Neural cell (in vitro differentiated cells): ENCODE data around the gene OSCP1. TPM values are rescaled to one million over a fixed set of nuclear protein-coding genes. Genes with fewer than 3 reads are reported as not detected.

Experiments used
- H2AFZ ChIP-seq: fragments of 200-600, 300-800 bp; sonication (generic), shearing (Covaris generic); 2 replicates; pipeline ENCODE4 v1.6.0; 2014; ENCODE audit warnings: low read depth, mild to moderate bottlenecking, antibody characterized with exemption, low read length, moderate library complexity
- H3F3A ChIP-seq: fragments of 200-600 bp; shearing (Covaris generic); 2 replicates; pipeline ENCODE4 v1.6.1; 2016; ENCODE audit warnings: mild to moderate bottlenecking, moderate library complexity, mixed read lengths, antibody characterized with exemption, low read length; ENCODE audit not compliant: insufficient read depth, poor library complexity, severe bottlenecking
- H3K27ac ChIP-seq: fragments of 200-600, 300-800 bp; sonication (generic), shearing (Covaris generic); 2 replicates; pipeline ENCODE4 v1.5.1; 2014; ENCODE audit warnings: mild to moderate bottlenecking, low read length, moderate library complexity
- H3K27me3 ChIP-seq: fragments of 300-800, 200-600 bp; sonication (generic), shearing (Covaris generic); 2 replicates; pipeline ENCODE4 v1.6.0; 2014; ENCODE audit warnings: mild to moderate bottlenecking, low read depth, low read length, moderate library complexity; ENCODE audit not compliant: insufficient read depth
- H3K36me3 ChIP-seq: fragments of 300-800, 200-600 bp; sonication (generic), shearing (Covaris generic); 2 replicates; pipeline ENCODE4 v1.5.1; 2014; ENCODE audit warnings: mild to moderate bottlenecking, antibody characterized with exemption, low read length, moderate library complexity; ENCODE audit not compliant: insufficient read depth
- H3K4me2 ChIP-seq: fragments of 300-800, 200-600 bp; sonication (generic), shearing (Covaris generic); 2 replicates; pipeline ENCODE4 v1.6.0; 2014; ENCODE audit warnings: mild to moderate bottlenecking, low read length
- H3K4me3 ChIP-seq: fragments of 300-800, 200-600 bp; sonication (generic), shearing (Covaris generic); 2 replicates; pipeline ENCODE4 v1.5.1; 2014; ENCODE audit warnings: mild to moderate bottlenecking, low read length, moderate library complexity
- H3K79me2 ChIP-seq: fragments of 200-600 bp; shearing (Covaris generic); replicated peaks from 2 replicates; pipeline ENCODE4 v1.6.0; 2014; ENCODE audit warnings: mild to moderate bottlenecking, low read length, moderate library complexity; ENCODE audit not compliant: insufficient read depth
- H3K9ac ChIP-seq: fragments of 300-800, 200-600 bp; sonication (generic), shearing (Covaris generic); 2 replicates; pipeline ENCODE4 v1.6.1; 2016; ENCODE audit warnings: mild to moderate bottlenecking, low read length, mixed read lengths
- H3K9me2 ChIP-seq: fragments of 200-600 bp; shearing (Covaris generic); 2 replicates; pipeline ENCODE4 v1.6.1; 2016; ENCODE audit warnings: mild to moderate bottlenecking, low read length, mixed read lengths; ENCODE audit not compliant: insufficient read depth
- H3K9me3 ChIP-seq: fragments of 200-600, 300-800 bp; sonication (generic), shearing (Covaris generic); 2 replicates; pipeline ENCODE4 v1.6.1; 2016; ENCODE audit warnings: mild to moderate bottlenecking, mixed run types, low read length, moderate library complexity, mixed read lengths
- H4K20me1 ChIP-seq: fragments of 200-600 bp; shearing (Covaris generic); 2 replicates; pipeline ENCODE4 v1.6.1; 2016; ENCODE audit warnings: mild to moderate bottlenecking, mixed run types; ENCODE audit not compliant: insufficient read depth
- EP300 ChIP-seq: fragments of 450-650 bp; conservative IDR thresholded peaks from 2 replicates; pipeline ENCODE4 v1.6.1; 2014; ENCODE audit warnings: antibody characterized with exemption, mild to moderate bottlenecking, moderate library complexity; ENCODE audit not compliant: poor library complexity, severe bottlenecking
- EZH2 ChIP-seq: fragments of 200-600, 300-800 bp; shearing (Covaris generic), sonication (generic); IDR thresholded peaks from 2 replicates; pipeline ENCODE4 v1.6.1; 2014; ENCODE audit warnings: antibody characterized with exemption, low read length, borderline replicate concordance, mild to moderate bottlenecking; ENCODE audit not compliant: insufficient read depth, poor library complexity, severe bottlenecking
- MXI1 ChIP-seq: fragments of 450-650 bp; conservative IDR thresholded peaks from 2 replicates; pipeline ENCODE4 v1.6.1; 2014; ENCODE audit warnings: antibody characterized with exemption, mild to moderate bottlenecking; ENCODE audit not compliant: poor library complexity, severe bottlenecking
- POLR2AphosphoS5 ChIP-seq: IDR thresholded peaks from 2 replicates; pipeline ENCODE4 v1.6.1; 2012
- RAD21 ChIP-seq: fragments of 450-650 bp; conservative IDR thresholded peaks from 2 replicates; pipeline ENCODE4 v1.6.1; 2014; ENCODE audit warnings: antibody characterized with exemption, mild to moderate bottlenecking, moderate library complexity
- SMC3 ChIP-seq: fragments of 450-650 bp; conservative IDR thresholded peaks from 2 replicates; pipeline ENCODE4 v1.6.1; 2014; ENCODE audit warnings: antibody characterized with exemption, mild to moderate bottlenecking, moderate library complexity; ENCODE audit not compliant: poor library complexity
- TAF1 ChIP-seq: IDR thresholded peaks from 2 replicates; pipeline ENCODE4 v1.6.1; 2012; ENCODE audit warnings: low read depth
- polyA plus RNA-seq: library from polyadenylated mRNA; depleted of rRNA; stranded (reverse); fragments of >200 nt; gene quantifications from 2 replicates; pipeline ENCODE4 v1.2.3, GENCODE V29; 2014
- TF ChIP-seq, protein P1 (sequence below): fragments of 450-650 bp; IDR thresholded peaks from 2 replicates; pipeline ENCODE4 v1.5.1; 2014; ENCODE audit warnings: antibody characterized with exemption, mild to moderate bottlenecking, moderate library complexity; ENCODE audit not compliant: poor library complexity, severe bottlenecking
- TF ChIP-seq, protein P2 (sequence below): IDR thresholded peaks from 2 replicates; pipeline ENCODE4 v1.6.1; 2012; ENCODE audit warnings: borderline replicate concordance

OSCP1 gene
- polyA plus RNA-seq, 1 donor from 2014 or later, result 20.7 TPM

DNA sequence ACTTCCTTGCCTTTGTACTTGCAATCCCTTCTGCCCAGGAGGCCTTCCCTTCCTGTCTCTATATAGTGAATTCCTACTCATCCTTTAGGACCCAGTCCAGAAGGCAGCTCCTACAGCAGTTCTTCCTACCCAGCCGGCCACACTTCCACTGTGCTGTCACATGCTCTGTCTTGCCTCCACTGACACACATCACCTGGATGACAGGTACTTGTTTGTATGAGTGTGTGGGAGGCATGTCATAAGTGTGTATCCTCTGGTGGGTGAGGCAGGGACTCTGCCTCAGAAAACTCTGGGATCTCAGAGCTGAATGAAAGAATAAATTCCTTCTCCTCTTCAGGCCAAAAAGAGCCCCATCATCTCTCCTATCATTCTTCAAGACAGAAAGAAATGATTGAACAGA lies 5.1 kb upstream of the OSCP1 start:
- Histone ChIP-seq H2AFZ (no peak overlapping the region), H4K20me1 (no peaks in the 10 kb centered on the region), H3K9me2 (no peaks in the 10 kb centered on the region), H3K27me3 (no peaks in the 10 kb centered on the region), H3K9ac (no peak overlapping the region), H3K4me3 (no peak overlapping the region), H3K4me2 (no peak overlapping the region), H3K9me3 (no peaks in the 10 kb centered on the region), H3F3A (no peaks in the 10 kb centered on the region), H3K36me3 (no peaks in the 10 kb centered on the region), H3K79me2 (no peaks in the 10 kb centered on the region), H3K27ac (no peak overlapping the region)
- TF ChIP-seq MXI1 (no peak), RAD21 (no peak), EP300 (no peak), EZH2 (no peak), TAF1 (no peak), POLR2AphosphoS5 (no peak), SMC3 (no peak)
- TF ChIP-seq, protein P1, sequence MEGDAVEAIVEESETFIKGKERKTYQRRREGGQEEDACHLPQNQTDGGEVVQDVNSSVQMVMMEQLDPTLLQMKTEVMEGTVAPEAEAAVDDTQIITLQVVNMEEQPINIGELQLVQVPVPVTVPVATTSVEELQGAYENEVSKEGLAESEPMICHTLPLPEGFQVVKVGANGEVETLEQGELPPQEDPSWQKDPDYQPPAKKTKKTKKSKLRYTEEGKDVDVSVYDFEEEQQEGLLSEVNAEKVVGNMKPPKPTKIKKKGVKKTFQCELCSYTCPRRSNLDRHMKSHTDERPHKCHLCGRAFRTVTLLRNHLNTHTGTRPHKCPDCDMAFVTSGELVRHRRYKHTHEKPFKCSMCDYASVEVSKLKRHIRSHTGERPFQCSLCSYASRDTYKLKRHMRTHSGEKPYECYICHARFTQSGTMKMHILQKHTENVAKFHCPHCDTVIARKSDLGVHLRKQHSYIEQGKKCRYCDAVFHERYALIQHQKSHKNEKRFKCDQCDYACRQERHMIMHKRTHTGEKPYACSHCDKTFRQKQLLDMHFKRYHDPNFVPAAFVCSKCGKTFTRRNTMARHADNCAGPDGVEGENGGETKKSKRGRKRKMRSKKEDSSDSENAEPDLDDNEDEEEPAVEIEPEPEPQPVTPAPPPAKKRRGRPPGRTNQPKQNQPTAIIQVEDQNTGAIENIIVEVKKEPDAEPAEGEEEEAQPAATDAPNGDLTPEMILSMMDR, result no peak
- TF ChIP-seq, protein P2, sequence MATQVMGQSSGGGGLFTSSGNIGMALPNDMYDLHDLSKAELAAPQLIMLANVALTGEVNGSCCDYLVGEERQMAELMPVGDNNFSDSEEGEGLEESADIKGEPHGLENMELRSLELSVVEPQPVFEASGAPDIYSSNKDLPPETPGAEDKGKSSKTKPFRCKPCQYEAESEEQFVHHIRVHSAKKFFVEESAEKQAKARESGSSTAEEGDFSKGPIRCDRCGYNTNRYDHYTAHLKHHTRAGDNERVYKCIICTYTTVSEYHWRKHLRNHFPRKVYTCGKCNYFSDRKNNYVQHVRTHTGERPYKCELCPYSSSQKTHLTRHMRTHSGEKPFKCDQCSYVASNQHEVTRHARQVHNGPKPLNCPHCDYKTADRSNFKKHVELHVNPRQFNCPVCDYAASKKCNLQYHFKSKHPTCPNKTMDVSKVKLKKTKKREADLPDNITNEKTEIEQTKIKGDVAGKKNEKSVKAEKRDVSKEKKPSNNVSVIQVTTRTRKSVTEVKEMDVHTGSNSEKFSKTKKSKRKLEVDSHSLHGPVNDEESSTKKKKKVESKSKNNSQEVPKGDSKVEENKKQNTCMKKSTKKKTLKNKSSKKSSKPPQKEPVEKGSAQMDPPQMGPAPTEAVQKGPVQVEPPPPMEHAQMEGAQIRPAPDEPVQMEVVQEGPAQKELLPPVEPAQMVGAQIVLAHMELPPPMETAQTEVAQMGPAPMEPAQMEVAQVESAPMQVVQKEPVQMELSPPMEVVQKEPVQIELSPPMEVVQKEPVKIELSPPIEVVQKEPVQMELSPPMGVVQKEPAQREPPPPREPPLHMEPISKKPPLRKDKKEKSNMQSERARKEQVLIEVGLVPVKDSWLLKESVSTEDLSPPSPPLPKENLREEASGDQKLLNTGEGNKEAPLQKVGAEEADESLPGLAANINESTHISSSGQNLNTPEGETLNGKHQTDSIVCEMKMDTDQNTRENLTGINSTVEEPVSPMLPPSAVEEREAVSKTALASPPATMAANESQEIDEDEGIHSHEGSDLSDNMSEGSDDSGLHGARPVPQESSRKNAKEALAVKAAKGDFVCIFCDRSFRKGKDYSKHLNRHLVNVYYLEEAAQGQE, result no peak

DNA sequence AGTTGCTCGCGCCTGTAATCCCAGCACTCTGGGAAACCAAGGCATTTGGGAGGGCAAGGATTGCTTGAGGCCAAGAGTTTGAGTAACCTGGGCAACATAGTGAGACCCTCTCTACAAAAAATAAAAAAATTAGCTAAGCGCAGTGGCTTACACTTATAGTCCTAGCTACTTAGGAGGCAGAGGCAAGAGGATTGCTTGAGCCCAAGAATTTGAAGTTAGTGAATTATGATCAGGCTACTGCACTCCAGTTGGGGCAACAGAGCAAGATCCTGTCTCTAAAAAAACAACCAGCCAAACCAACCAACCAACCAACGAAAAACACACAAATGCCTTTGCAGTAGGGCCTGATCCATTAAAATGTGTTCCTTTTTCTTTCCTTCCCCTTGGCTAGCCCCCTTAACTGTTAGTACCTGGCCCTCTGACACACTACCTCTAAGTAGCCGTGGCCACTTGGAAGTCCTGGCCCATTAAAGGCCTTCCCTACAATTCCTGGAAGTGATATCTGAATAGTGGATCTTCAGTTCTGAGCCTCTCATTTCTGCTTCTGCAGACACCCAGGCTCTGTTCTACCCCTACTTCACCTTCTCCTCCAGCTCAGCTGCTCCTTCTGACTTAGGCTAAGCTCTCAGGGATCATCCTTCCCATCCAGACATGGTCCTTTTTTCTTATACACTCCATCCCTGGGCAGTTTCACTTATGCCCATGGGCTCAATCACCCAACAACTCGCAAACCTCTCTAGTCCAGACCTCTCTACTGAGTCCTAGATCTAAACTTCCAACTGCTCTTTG lies 3.5 kb upstream of the OSCP1 start:
- Histone ChIP-seq H2AFZ (no peak overlapping the region), H3K79me2 (peaks cover 9% of the 10 kb centered on the region), H3F3A (no peaks in the 10 kb centered on the region), H3K9ac (no peak overlapping the region), H3K4me2 (no peak overlapping the region), H3K9me2 (no peaks in the 10 kb centered on the region), H3K27ac (no peak overlapping the region), H4K20me1 (no peaks in the 10 kb centered on the region), H3K9me3 (no peaks in the 10 kb centered on the region), H3K27me3 (no peaks in the 10 kb centered on the region), H3K4me3 (no peak overlapping the region), H3K36me3 (no peaks in the 10 kb centered on the region)
- TF ChIP-seq, protein P1, result no peak
- TF ChIP-seq SMC3 (no peak), MXI1 (no peak), RAD21 (no peak), TAF1 (no peak), EZH2 (no peak), POLR2AphosphoS5 (no peak), EP300 (no peak)
- TF ChIP-seq, protein P2, result no peak
